ENCODE results near the gene BCAM.
A peak's percentile ranks its signal among the peaks of the same experiment; 100 is the strongest.

- peak; percentile 93 to 99 (median 98) for TF ChIP-seq CTCF (IDR thresholded peaks at IDR 0.05)
- TF ChIP-seq POLR2A (IDR thresholded peaks at IDR 0.05), result no peak
Measured at GRCh38 chr19:44800461-44800860, 8.4 kb upstream of the BCAM start.
